K562 (cell line): ENCODE measurements around the gene TBC1D25. TPM values are rescaled to one million over a fixed set of nuclear protein-coding genes. Genes with fewer than 3 reads are reported as not detected.

Experiments used
- CTBP1 ChIP-seq: fragments of 450-650 bp; IDR thresholded peaks from 2 replicates; pipeline ENCODE4 v1.6.1; 2016; ENCODE audit warnings: borderline replicate concordance
- DLX4 ChIP-seq: fragments of 250-450 bp; sonication (Bioruptor Pico); IDR thresholded peaks from 2 replicates; pipeline ENCODE4 v1.6.1; 2021; ENCODE audit warnings: mild to moderate bottlenecking
- ETS1 ChIP-seq: conservative IDR thresholded peaks from 2 replicates; pipeline ENCODE4 v1.6.1; 2011; ENCODE audit warnings: low read depth, mild to moderate bottlenecking, low read length; ENCODE audit not compliant: control insufficient read depth
- FOXA1 ChIP-seq: fragments of 450-650 bp; IDR thresholded peaks from 2 replicates; pipeline ENCODE4 v1.6.1; 2016; ENCODE audit warnings: mild to moderate bottlenecking, borderline replicate concordance
- HSF4 ChIP-seq: fragments of 250-450 bp; sonication (Bioruptor Pico); IDR thresholded peaks from 2 replicates; pipeline ENCODE4 v2.1.2; 2022; ENCODE audit warnings: mild to moderate bottlenecking, moderate library complexity, borderline replicate concordance
- LEF1 ChIP-seq: fragments of 450-650 bp; IDR thresholded peaks from 2 replicates; pipeline ENCODE4 v1.6.1; 2016; ENCODE audit warnings: mild to moderate bottlenecking
- SFPQ ChIP-seq: fragments of 200-400 bp; formaldehyde crosslinking; IDR thresholded peaks from 2 replicates; pipeline ENCODE4 v1.6.1; 2017; ENCODE audit warnings: mild to moderate bottlenecking, low read depth, low read length, moderate library complexity
- SRF ChIP-seq, 2 experiments: fragments of 250-450, 450-650 bp in 1 of 2; sonication (Bioruptor Pico) in 1 of 2; sonication (generic) in 1 of 2; formaldehyde crosslinking; IDR thresholded peaks; 2 replicates each; pipeline versions ENCODE4 v1.5.0 to v1.5.1; 2020 to 2022; ENCODE audit warnings: mild to moderate bottlenecking in 1 of 2, missing genetic modification reagents in 1 of 2
- SUPT5H ChIP-seq: fragments of 450-650 bp; IDR thresholded peaks from 2 replicates; pipeline ENCODE4 v1.6.1; 2016
- TEAD1 ChIP-seq, 2 experiments: fragments of 450-650 bp in 1 of 2; sonication (generic) in 1 of 2; formaldehyde crosslinking; IDR thresholded peaks; 2 replicates each; pipeline versions ENCODE4 v1.4.0 to v1.8.0; 2020 to 2022; ENCODE audit warnings: mild to moderate bottlenecking in 2 of 2, missing genetic modification reagents in 1 of 2
- TFAP4 ChIP-seq: sonication (generic); formaldehyde crosslinking; IDR thresholded peaks from 2 replicates; pipeline ENCODE4 v1.8.0; 2022; ENCODE audit warnings: missing genetic modification reagents, mild to moderate bottlenecking, moderate library complexity, borderline replicate concordance
- ZBTB49 ChIP-seq: sonication (generic); formaldehyde crosslinking; IDR thresholded peaks from 2 replicates; pipeline ENCODE4 v1.8.0; 2022; ENCODE audit warnings: missing genetic modification reagents, mild to moderate bottlenecking, borderline replicate concordance
- ZNF212 ChIP-seq: fragments of 450-650 bp; formaldehyde crosslinking; IDR thresholded peaks from 2 replicates; pipeline ENCODE4 v1.4.0; 2020; ENCODE audit warnings: mild to moderate bottlenecking
- polyA plus RNA-seq, 8 experiments: library from polyadenylated mRNA; depleted of rRNA in 4 of 8; stranded (reverse) in 5 of 8; unstranded in 3 of 8; fragments of >200 nt; fragmentation: Nextera tagmentation in 2 of 8; fragmentation: Illumina TruSeq in 1 of 8; extraction: Ambion mirVana in 2 of 8; extraction: Trizol in 1 of 8; gene quantifications; 2 replicates each; pipeline versions ENCODE4 v1.2.1 to v1.2.3, GENCODE V29; 2011 to 2014; ENCODE audit warnings: inconsistent platforms in 1 of 8, missing spikeins in 1 of 8
- total RNA-seq, 7 experiments: library from RNA; depleted of rRNA in 6 of 7; stranded (reverse); fragments of >200 nt in 6 of 7; fragmentation: Illumina TruSeq in 2 of 7; extraction: Trizol in 2 of 7; gene quantifications; 2 replicates each; pipeline versions ENCODE4 v1.2.1 to v1.2.3, GENCODE V29; 2011 to 2021; ENCODE audit warnings: low replicate concordance in 1 of 7
- TF ChIP-seq, protein P1 (sequence below), 2 experiments: fragments of 450-650 bp; IDR thresholded peaks; 2 replicates each; pipeline ENCODE4 v1.6.1; 2016
- TF ChIP-seq, protein P2 (sequence below): IDR thresholded peaks from 3 replicates; pipeline ENCODE4 v1.6.1; 2011; ENCODE audit warnings: borderline replicate concordance, mild to moderate bottlenecking; ENCODE audit not compliant: insufficient read length, insufficient read depth

TBC1D25 gene
- total and polyA plus RNA-seq, 9 of the 15 experiments (the other 6 are each of a cell fraction or from before 2014, with no cell fraction given) = 0.62 to 10.6 (median 3.9) TPM

DNA sequence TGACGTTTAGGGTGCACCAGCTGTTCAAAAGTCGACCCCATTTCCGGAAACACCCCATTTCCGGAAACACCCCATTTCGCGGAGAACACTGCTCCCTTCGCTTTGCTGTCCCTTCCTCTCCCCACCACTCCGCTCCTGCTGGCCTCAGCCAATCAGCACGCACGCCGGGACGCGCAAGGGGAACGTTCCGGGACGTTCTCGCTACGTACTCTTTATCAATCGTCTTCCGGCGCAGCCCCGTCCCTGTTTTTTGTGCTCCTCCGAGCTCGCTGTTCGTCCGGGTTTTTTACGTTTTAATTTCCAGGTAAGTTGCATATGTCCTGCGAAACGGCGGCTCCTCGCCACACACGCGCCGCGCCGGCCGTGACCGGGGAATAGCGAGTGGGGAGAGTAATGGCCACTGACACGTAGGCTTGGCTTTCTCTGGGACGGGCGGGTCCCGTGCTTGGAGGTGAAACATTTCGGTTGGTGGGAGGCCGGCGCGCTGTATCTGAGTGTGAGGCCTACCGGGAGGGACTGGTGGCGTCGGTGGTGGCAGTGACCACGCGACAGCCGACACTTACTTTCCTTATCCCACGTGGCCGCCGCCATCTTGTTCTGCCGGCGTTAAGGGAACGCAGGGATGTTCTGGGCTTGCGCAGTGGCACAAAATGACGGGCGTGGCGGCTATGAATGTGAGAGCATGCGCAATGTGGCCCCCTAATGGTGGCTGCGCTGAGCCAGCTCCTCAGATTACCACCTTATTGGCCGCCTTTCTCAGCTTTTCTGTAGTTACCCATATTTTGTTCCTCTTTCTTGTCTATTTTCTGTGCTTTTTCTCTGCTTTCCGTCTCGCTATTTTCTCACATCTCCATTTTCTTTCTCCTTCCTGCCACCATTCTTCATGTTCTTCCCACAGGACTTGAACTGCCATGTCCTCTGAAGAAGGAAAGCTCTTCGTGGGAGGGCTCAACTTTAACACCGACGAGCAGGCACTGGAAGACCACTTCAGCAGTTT, 35.1 kb downstream of the TBC1D25 start, which contains the start of gene RBM3 (continued):
- TF ChIP-seq TFAP4 (CRISPR knock-in tag) (peak; percentile 100), LEF1 (no peak), ETS1 (peak; percentile 56; the same call in 1 of the 2 replicates), TEAD1 (CRISPR knock-in tag; IDR thresholded peaks at IDR 0.05) (peak in 1 of 2 experiments; percentile 71; a peak in 1 of 4 replicates), ZBTB49 (CRISPR knock-in tag) (no peak), SRF (CRISPR knock-in tag; IDR thresholded peaks at IDR 0.05) (peak in 1 of 2 experiments; percentile 7; a peak in 1 of 4 replicates), FOXA1 (no peak), SFPQ (no peak), DLX4 (CRISPR knock-in tag) (no peak), ZNF212 (no peak), HSF4 (CRISPR knock-in tag) (no peak), CTBP1 (no peak; the same call in 1 of the 2 replicates), SUPT5H (peak; percentile 95)
- TF ChIP-seq, protein P1, sequence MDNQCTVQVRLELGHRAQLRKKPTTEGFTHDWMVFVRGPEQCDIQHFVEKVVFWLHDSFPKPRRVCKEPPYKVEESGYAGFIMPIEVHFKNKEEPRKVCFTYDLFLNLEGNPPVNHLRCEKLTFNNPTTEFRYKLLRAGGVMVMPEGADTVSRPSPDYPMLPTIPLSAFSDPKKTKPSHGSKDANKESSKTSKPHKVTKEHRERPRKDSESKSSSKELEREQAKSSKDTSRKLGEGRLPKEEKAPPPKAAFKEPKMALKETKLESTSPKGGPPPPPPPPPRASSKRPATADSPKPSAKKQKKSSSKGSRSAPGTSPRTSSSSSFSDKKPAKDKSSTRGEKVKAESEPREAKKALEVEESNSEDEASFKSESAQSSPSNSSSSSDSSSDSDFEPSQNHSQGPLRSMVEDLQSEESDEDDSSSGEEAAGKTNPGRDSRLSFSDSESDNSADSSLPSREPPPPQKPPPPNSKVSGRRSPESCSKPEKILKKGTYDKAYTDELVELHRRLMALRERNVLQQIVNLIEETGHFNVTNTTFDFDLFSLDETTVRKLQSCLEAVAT (IDR thresholded peaks at IDR 0.05) = peak; percentile 19 to 40; a peak in 1 of 4 replicates
- TF ChIP-seq, protein P2, sequence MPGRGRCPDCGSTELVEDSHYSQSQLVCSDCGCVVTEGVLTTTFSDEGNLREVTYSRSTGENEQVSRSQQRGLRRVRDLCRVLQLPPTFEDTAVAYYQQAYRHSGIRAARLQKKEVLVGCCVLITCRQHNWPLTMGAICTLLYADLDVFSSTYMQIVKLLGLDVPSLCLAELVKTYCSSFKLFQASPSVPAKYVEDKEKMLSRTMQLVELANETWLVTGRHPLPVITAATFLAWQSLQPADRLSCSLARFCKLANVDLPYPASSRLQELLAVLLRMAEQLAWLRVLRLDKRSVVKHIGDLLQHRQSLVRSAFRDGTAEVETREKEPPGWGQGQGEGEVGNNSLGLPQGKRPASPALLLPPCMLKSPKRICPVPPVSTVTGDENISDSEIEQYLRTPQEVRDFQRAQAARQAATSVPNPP = no peak
